ENCODE results near the gene TBC1D1. TPM values are rescaled to one million over a fixed set of nuclear protein-coding genes. Genes with fewer than 3 reads are reported as not detected.

The TBC1D1 gene
- total RNA-seq, 1 donor from 2014 or later: 96.0 TPM

DNA sequence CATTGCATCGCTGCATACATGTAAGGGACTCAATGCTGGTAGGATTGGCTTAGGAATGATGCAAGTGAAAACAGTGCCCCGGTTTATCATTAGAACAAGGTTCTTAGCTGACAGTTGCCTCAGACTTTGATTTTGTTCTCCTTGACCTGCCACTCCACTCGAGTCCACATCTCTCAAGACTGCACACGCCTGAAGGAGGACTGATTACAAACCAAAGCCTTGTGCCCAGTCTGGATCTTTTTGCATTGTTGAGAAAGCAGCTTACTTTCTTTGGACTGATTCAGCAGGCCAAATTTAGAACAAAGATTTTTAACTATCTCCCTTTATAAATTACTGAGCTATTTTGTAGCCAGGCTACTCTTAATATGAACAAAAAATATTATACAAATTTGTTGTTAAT lies 194.9 kb downstream of the TBC1D1 start:
- intact Hi-C loops (cut with DNase I): no loop called here
- TF ChIP-seq POLR2A (IDR thresholded peaks at IDR 0.05) (no peak), POLR2AphosphoS5 (IDR thresholded peaks at IDR 0.05; ENCODE audit: insufficient read depth in 1 of 2, low read depth in 1 of 2) (no peak)
- TF ChIP-seq, protein P1, sequence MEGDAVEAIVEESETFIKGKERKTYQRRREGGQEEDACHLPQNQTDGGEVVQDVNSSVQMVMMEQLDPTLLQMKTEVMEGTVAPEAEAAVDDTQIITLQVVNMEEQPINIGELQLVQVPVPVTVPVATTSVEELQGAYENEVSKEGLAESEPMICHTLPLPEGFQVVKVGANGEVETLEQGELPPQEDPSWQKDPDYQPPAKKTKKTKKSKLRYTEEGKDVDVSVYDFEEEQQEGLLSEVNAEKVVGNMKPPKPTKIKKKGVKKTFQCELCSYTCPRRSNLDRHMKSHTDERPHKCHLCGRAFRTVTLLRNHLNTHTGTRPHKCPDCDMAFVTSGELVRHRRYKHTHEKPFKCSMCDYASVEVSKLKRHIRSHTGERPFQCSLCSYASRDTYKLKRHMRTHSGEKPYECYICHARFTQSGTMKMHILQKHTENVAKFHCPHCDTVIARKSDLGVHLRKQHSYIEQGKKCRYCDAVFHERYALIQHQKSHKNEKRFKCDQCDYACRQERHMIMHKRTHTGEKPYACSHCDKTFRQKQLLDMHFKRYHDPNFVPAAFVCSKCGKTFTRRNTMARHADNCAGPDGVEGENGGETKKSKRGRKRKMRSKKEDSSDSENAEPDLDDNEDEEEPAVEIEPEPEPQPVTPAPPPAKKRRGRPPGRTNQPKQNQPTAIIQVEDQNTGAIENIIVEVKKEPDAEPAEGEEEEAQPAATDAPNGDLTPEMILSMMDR (IDR thresholded peaks at IDR 0.05): no peak
- Histone ChIP-seq H3K4me1 (peaks cover 17% of the 10 kb centered on the region), H3K4me3 (no peak overlapping the region), H3K27ac (no peak overlapping the region), H3K9me3 (no peaks in the 10 kb centered on the region), H3K36me3 (peaks cover 0 to 10% of the 10 kb centered on the region in 2 donors), H3K27me3 (no peaks in the 10 kb centered on the region)
- DNase-seq (ENCODE audit: extremely low spot score in 2 of 2): no peak

DNA sequence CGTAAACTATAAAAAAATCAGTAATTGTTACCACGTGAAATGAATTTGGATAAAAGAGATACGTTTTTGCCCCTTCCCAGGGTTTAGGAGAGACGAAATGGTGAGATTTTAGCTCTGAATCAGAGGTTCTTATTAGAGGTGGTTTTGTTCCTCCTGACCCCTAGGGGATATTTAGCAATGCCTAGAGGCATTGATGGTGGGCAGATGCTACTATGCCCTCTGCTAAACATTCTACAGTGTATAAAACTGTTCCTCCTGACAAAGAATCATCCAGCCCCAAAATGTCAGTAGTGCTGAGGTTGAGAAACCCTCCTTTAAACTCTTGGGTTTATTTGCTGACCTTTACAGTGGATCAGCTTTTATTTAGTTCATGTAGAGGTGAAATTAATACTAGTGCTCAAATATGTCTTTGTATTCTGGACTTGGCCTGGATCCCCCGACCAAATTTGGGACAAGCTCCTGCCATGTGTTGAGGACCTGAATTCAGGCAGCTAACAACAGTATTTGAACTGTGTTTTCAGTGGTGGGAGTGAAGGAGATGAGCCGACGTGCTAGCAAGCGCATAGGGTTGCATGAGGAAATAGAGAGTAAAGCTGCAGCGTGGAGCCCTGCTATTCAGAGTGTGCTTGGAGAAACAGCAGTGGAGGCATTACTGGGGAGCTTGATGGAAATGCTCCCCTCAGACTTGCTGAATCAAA lies 195.4 kb downstream of the TBC1D1 start:
- H3K4me1 ChIP-seq: peaks cover 17% of the 10 kb centered on the region
- intact Hi-C loops (cut with DNase I): no loop called here
- H3K36me3 ChIP-seq: peaks cover 0 to 11% of the 10 kb centered on the region in 2 donors
- H3K9me3 ChIP-seq: no peaks in the 10 kb centered on the region
- H3K4me3 ChIP-seq: no peak overlapping the region
- DNase-seq (ENCODE audit: extremely low spot score in 2 of 2): no peak
- H3K27ac ChIP-seq: no peak overlapping the region
- TF ChIP-seq, protein P1 (IDR thresholded peaks at IDR 0.05): no peak
- TF ChIP-seq POLR2AphosphoS5 (IDR thresholded peaks at IDR 0.05; ENCODE audit: insufficient read depth in 1 of 2, low read depth in 1 of 2) (no peak), POLR2A (IDR thresholded peaks at IDR 0.05) (no peak)
- no peaks in the 10 kb centered on the region for H3K27me3 ChIP-seq

DNA sequence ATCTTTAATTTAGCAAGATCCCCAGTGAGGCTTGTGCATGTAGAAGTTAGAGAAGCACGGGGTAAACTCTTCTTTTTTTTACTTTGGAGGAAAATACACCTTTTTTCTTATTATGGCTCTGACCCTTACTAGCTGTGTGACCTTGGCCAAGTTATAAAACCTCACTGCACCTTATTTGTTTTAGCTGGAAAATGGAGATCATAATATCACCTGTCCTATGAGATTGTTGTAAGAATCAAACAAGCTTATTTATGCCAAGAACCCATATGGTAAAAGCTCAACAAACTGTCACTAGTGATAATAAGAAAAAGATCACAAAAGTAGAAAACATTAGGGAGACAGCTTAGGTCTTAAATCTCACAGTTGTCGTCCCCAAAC lies 196.0 kb downstream of the TBC1D1 start:
- H3K27me3 ChIP-seq: no peaks in the 10 kb centered on the region
- no peak for DNase-seq (ENCODE audit: extremely low spot score in 2 of 2)
- no peaks in the 10 kb centered on the region for H3K9me3 ChIP-seq
- TF ChIP-seq, protein P1 (IDR thresholded peaks at IDR 0.05): no peak
- TF ChIP-seq POLR2A (IDR thresholded peaks at IDR 0.05) (no peak), POLR2AphosphoS5 (IDR thresholded peaks at IDR 0.05; ENCODE audit: insufficient read depth in 1 of 2, low read depth in 1 of 2) (no peak)
- H3K4me1 ChIP-seq: peaks cover 23% of the 10 kb centered on the region
- H3K27ac ChIP-seq: no peak overlapping the region
- intact Hi-C loops (cut with DNase I): no loop called here
- H3K36me3 ChIP-seq: peaks cover 0 to 11% of the 10 kb centered on the region in 2 donors
- no peak overlapping the region for H3K4me3 ChIP-seq

DNA sequence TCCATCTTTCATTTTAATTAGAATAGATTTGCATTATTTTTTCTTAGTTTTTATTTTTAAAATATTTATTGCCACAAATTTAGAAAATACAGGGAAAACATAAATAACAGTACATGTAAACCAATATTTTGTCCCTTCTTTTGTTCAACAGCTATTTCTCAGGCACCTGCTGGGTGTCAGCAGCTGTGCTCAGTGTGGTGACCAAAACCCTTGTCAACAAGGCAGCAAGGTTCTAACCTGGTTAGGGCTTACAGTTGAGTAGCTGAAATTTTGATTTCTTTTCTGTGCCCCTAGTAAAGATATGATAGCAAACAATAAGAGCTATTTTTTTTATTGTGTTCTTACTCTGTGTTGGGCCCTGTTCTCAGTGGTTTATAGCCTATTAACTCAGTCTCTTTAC lies 197.4 kb downstream of the TBC1D1 start:
- intact Hi-C loops (cut with DNase I): no loop called here
- TF ChIP-seq, protein P1 (IDR thresholded peaks at IDR 0.05): no peak
- TF ChIP-seq POLR2AphosphoS5 (IDR thresholded peaks at IDR 0.05; ENCODE audit: insufficient read depth in 1 of 2, low read depth in 1 of 2): no peak
- TF ChIP-seq POLR2A (IDR thresholded peaks at IDR 0.05): no peak
- H3K36me3 ChIP-seq: peaks cover 0 to 11% of the 10 kb centered on the region in 2 donors
- H3K27ac ChIP-seq: no peak overlapping the region
- H3K4me3 ChIP-seq: no peak overlapping the region
- no peaks in the 10 kb centered on the region for H3K27me3 ChIP-seq
- peaks cover 27% of the 10 kb centered on the region for H3K4me1 ChIP-seq
- H3K9me3 ChIP-seq: no peaks in the 10 kb centered on the region
- DNase-seq (ENCODE audit: extremely low spot score in 2 of 2): no peak

DNA sequence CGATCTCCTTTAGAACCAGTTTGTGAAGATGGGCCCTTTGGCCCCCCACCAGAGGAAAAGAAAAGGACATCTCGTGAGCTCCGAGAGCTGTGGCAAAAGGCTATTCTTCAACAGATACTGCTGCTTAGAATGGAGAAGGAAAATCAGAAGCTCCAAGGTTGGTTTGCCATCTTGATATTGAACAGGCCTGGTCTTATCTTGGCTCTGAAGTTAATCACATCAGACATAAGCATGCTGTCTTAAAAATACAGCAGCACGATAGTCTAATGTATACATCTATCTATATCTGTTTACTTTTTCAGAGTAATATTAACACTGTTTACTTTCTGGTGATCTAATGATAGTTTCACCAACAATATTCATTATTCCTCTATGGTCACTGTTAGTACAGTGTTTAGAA lies 199.1 kb downstream of the TBC1D1 start:
- no peaks in the 10 kb centered on the region for H3K9me3 ChIP-seq
- no peak for DNase-seq (ENCODE audit: extremely low spot score in 2 of 2)
- no peaks in the 10 kb centered on the region for H3K27me3 ChIP-seq
- peaks cover 24% of the 10 kb centered on the region for H3K4me1 ChIP-seq
- intact Hi-C loops (cut with DNase I): no loop called here
- TF ChIP-seq, protein P1 (IDR thresholded peaks at IDR 0.05): no peak
- peaks cover 0 to 11% of the 10 kb centered on the region in 2 donors for H3K36me3 ChIP-seq
- H3K27ac ChIP-seq: no peak overlapping the region
- no peak overlapping the region for H3K4me3 ChIP-seq

Data from vagina (tissue), 2 donors.